SJCRH30 (cell line): ENCODE data around the gene JTB. TPM values are rescaled to one million over a fixed set of nuclear protein-coding genes. Genes with fewer than 3 reads are reported as not detected.

Source experiments
- DNase-seq, 2 experiments: peaks; one replicate each; pipeline ENCODE4 v3.0.0-alpha.2; 2015 to 2020
- H3K27ac ChIP-seq: fragments of 250-450 bp; sonication (Bioruptor Pico); 2 replicates; pipeline ENCODE4 v1.5.1; 2020; ENCODE audit warnings: mild to moderate bottlenecking, moderate library complexity
- H3K27me3 ChIP-seq: fragments of 250-450 bp; sonication (Bioruptor Pico); 2 replicates; pipeline ENCODE4 v1.5.1; 2020; ENCODE audit warnings: mild to moderate bottlenecking, moderate library complexity
- H3K36me3 ChIP-seq: fragments of 250-450 bp; sonication (Bioruptor Pico); 2 replicates; pipeline ENCODE4 v1.5.1; 2020; ENCODE audit warnings: mild to moderate bottlenecking, moderate library complexity
- H3K4me1 ChIP-seq: fragments of 250-450 bp; sonication (Bioruptor Pico); 2 replicates; pipeline ENCODE4 v1.5.1; 2020; ENCODE audit warnings: mild to moderate bottlenecking, moderate library complexity
- H3K4me3 ChIP-seq: fragments of 250-450 bp; sonication (Bioruptor Pico); 2 replicates; pipeline ENCODE4 v1.5.1; 2020; ENCODE audit warnings: mild to moderate bottlenecking, moderate library complexity
- H3K9me3 ChIP-seq: fragments of 250-450 bp; sonication (Bioruptor Pico); replicated peaks from 2 replicates; pipeline ENCODE4 v1.5.1; 2020; ENCODE audit warnings: mild to moderate bottlenecking, moderate library complexity
- total RNA-seq: library from RNA; depleted of rRNA; stranded (reverse); fragments of >200 nt; shearing (Covaris generic); gene quantifications from 2 replicates; pipeline ENCODE4 v1.2.3, GENCODE V29; 2014

The JTB gene
- total RNA-seq, 1 experiment from 2014 or later = 97.9 TPM

DNA sequence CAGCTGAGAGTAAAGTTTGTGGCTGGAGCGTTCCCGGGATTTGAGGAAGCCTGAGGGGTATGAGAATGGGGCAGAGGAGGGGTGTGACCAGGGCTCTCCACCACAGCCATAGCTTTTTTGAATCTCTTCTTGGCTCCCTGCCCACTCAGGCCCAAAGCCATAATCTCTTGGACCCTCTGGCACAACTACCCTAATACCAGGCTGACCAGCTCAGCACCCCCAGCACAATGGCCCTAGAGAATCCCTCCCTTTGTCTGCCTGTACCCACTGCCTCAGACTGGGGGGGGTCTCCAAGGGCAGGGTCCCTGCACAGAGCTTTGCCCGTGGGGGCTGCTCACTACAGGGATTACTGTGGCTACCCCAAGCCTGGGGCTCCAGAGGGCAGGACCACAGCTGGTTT lies 38.5 kb downstream of the JTB start:
- Histone ChIP-seq H3K4me3 (no peak overlapping the region), H3K36me3 (peaks cover 16% of the 10 kb centered on the region), H3K4me1 (no peaks in the 10 kb centered on the region), H3K27me3 (no peaks in the 10 kb centered on the region), H3K9me3 (no peaks in the 10 kb centered on the region), H3K27ac (no peak overlapping the region)
- peak in 1 of 2 experiments; percentile 28 for DNase-seq

DNA sequence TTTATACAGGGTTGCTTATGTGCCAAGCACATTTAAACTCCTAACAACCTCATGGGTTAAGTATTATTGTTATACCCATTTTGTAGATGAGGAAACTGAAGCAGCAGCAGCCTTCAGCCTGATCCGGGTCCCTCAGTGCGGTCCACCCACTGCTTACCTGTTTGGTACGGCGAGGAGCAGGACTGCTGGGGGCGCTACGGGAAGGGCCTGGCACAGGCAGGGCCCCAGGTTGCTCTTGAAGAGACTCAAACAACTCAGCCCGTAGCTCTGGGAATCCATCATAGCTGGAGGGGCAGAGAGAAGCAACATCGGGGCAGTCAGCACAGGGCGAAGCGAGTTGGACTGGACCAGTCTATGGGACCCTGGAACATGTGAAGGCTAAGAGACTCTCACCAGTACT lies 40.1 kb downstream of the JTB start:
- no peak for DNase-seq
- Histone ChIP-seq H3K4me3 (no peak overlapping the region), H3K36me3 (peaks cover 16% of the 10 kb centered on the region), H3K4me1 (no peaks in the 10 kb centered on the region), H3K27me3 (no peaks in the 10 kb centered on the region), H3K27ac (no peak overlapping the region), H3K9me3 (no peaks in the 10 kb centered on the region)

DNA sequence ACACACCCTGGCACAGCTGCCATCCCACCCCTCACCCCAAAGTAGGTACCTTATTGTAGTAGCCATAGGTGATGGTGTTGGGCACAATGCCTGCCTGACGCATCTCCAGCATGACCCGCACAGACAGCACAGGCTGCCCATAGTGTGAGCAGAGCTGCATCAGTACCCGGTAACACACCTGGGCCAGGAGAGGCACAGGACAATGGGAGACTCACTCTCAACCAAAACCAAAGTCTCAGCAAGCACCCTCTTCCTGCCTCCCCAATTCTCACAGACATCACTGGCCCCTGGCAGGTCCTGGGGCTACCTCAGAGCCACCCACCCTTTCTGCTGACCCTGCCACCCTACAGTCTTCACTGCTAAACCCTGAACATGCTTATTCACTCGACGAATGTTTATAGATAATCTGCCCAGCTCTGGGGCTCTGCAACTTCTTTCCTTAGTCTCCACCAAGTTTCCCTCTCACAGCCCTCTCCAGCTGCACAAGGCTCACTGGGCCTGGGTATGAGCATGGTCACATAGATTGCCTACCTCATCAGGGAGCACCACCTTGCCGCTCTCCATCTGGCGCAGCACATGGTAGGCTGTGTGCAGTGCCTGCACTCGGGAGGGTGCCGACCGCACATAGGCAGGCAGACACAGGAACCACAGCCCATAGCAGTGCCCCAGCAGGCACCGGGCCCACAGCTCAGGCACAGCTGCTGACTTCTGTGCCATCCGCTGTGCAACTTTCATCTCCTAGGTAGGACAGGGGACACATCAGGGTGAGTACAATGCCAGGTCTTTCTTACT lies 41.3 kb downstream of the JTB start:
- H3K36me3 ChIP-seq = peaks cover 16% of the 10 kb centered on the region
- no peak overlapping the region for H3K4me3 ChIP-seq
- H3K9me3 ChIP-seq = no peaks in the 10 kb centered on the region
- no peak for DNase-seq
- H3K27ac ChIP-seq = no peak overlapping the region
- H3K27me3 ChIP-seq = no peaks in the 10 kb centered on the region
- no peaks in the 10 kb centered on the region for H3K4me1 ChIP-seq

DNA sequence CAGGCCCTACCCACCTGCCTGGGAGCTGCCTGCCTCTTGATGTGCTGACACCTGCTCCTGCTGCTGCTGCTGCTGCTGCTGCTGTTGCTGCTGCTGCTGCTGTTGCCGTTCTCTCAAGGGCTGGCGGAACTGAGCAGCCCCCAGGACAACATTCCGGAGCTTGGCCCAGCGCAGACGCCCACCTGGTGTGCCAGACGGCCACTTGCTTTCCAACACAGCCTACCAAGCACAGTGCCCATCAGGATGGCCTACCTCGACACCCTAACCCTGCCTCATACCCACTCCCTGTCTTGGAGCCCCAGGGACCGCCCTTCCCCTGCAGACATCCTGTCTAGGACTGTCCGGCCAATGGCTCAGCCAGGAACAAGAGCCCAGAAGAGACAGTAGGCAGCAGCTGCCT lies 42.7 kb downstream of the JTB start:
- peaks cover 16% of the 10 kb centered on the region for H3K36me3 ChIP-seq
- no peaks in the 10 kb centered on the region for H3K9me3 ChIP-seq
- DNase-seq = no peak

DNA sequence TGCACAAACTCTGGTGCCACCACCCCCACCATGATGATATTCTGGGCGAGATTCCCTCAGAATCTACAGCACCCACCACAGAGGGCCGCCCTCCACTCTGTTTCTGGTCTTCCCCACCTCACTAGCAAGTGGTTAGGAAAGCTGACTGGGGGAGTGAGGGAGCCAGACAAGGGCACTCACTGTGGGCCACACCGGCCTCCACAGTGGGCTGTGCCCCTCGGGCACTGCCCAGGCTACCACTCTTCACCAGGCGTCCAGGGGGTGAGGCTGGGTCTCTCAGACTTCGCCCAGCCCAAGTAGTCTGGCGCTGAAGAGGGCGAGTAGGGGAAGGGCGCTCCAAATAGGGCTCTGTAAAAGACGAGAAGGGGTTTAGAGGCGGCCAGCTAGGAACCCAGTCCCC lies 43.5 kb downstream of the JTB start:
- Histone ChIP-seq H3K4me3 (no peak overlapping the region), H3K36me3 (peaks cover 16% of the 10 kb centered on the region), H3K27me3 (no peaks in the 10 kb centered on the region), H3K4me1 (no peaks in the 10 kb centered on the region), H3K9me3 (no peaks in the 10 kb centered on the region), H3K27ac (no peak overlapping the region)
- DNase-seq = no peak

More for the DNA sequence above, 42.7 kb downstream of the JTB start:
- H3K4me3 ChIP-seq = no peak overlapping the region
- H3K27ac ChIP-seq = no peak overlapping the region
- H3K4me1 ChIP-seq = no peaks in the 10 kb centered on the region
- no peaks in the 10 kb centered on the region for H3K27me3 ChIP-seq

DNA sequence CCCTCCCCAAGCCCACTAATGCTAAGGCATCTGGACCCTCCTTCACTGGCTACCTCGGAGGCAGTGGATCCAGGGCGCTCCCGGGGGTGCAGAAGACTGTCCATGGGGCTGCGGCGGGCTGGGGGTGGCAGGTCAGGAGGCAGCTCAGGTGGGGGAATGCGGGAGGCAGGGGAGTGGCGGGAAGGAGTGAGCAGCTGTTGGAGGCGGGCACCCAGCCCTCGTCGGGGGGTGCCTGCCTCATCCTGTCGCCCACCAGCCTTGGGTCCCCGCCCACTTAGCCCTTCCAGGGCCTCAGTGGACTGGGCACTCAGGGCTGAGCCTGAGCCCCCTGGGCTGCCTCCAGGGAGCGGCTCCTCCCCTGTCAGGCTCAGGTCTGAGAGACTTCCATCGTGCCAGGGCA lies 44.0 kb downstream of the JTB start:
- Histone ChIP-seq H3K27ac (no peak overlapping the region), H3K4me3 (no peak overlapping the region), H3K4me1 (no peaks in the 10 kb centered on the region), H3K9me3 (no peaks in the 10 kb centered on the region), H3K27me3 (no peaks in the 10 kb centered on the region), H3K36me3 (peaks cover 16% of the 10 kb centered on the region)
- DNase-seq = no peak

DNA sequence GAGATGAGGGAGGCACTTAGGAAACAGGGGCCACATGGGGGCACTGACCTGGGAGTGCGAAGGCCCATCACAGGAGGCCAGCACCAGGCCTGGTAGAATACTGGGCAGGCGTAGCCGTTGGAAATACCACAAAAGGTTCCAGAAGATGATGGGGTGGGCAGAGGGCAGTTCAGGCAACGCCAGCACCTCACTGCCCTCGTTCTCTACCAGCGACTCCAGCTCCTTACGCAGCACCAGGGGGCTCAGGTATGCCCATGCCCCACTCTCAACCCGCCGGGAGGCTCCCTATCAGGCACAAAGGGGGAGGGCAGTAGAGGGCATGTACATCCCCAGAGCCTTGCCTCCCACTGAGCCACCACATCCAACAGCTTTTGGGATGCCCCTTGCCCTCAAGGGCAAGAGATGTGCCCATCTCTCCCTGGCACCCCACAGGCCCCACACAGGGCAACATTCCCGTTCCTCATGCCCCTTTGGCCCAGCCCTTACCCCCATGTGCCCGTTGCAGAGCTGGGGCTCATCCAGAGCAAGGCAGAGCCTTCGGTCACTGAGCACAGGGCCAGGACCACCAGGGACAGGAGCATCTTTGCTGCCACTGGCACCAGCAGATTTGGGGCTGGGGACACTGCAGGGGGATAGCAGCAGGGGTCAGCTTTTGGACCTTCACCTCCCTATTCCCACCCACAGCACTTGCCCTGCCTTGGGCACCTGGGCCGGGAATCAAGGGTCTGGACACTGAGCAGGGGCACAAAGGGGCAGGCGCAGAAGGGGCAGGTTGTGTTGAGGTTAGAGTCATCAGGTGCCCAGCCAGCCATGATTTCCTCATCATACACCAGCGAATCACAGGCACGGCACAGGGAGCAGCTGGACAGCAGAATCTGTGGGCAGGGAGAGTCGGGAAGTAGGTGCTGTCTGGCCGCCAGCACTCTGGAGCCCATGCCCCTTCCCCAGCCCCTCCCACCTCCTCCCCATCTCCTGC lies 45.0 kb downstream of the JTB start:
- Histone ChIP-seq H3K9me3 (no peaks in the 10 kb centered on the region), H3K4me1 (no peaks in the 10 kb centered on the region), H3K27ac (no peak overlapping the region), H3K36me3 (peaks cover 9% of the 10 kb centered on the region), H3K4me3 (no peak overlapping the region), H3K27me3 (no peaks in the 10 kb centered on the region)
- DNase-seq = no peak

DNA sequence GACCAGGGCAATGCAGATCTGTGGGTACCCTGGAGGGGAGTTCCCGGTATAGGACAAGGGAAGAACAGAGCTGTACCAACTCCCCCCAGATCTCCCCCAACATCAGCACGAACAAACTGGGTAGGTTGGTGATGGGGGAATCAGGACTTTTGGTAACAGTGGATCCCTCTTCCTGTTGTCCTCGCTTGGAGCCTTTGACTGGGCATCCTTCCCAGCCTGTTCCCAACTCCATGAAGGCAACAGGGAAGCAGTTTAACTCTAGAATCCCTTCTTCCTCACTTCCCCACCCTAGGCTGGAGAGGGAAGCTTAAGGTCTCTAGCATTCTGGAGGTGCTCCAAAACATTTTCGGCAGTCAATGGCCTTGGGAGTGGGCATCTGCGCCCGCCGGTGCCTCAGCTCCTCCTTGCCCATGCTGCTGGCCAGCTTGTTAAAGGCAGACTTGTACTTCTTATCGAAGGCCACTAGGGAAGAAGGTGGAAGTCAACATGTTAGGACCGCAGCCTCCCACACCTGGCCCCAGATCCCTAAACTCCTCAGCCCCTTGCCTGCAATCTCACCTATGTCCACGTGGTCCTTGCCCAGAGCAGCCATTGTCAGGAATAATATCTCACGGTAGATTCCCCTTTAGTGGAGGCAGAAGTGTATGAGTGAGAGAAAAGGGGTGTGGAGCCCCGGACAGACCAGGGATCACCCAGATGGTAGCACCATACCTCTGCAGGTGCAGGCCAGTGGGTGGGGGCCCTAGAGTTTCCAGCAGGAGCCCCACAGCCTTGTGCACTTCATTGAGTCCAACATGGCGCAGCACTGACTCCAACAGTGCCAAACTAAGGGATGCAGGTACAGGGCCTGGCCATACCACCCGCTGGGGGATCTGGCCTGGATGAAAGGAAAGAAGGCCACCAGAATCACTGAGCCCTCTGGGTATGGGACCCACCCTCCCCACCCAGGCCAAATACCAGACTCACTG lies 47.2 kb downstream of the JTB start:
- Histone ChIP-seq H3K27me3 (no peaks in the 10 kb centered on the region), H3K9me3 (no peaks in the 10 kb centered on the region), H3K4me1 (no peaks in the 10 kb centered on the region), H3K27ac (no peak overlapping the region), H3K36me3 (no peaks in the 10 kb centered on the region; the same call in 1 of the 2 replicates), H3K4me3 (no peak overlapping the region)
- no peak for DNase-seq

DNA sequence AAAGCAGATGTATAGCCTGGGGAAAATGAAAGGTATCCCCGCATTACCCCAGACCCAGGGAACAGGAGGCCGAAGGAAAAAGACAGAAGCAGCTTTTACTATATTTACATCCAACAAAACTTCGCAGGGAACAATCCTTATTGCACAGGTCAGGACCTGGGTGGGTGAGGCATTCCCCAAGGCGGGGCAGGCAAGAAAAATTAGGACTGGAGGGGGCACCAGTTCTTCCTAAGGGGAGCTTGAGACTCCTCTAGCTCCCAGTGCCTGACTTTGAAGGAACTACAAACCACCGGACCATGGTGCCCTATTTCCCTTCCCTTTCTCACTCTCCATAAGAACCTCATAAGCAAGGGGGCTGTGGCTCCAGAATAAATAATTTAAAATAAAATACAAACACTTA lies 48.0 kb downstream of the JTB start:
- H3K27me3 ChIP-seq = no peaks in the 10 kb centered on the region
- H3K4me1 ChIP-seq = no peaks in the 10 kb centered on the region
- no peak overlapping the region for H3K4me3 ChIP-seq
- H3K27ac ChIP-seq = no peak overlapping the region
- H3K9me3 ChIP-seq = no peaks in the 10 kb centered on the region
- no peaks in the 10 kb centered on the region; the same call in 1 of the 2 replicates for H3K36me3 ChIP-seq
- no peak for DNase-seq

DNA sequence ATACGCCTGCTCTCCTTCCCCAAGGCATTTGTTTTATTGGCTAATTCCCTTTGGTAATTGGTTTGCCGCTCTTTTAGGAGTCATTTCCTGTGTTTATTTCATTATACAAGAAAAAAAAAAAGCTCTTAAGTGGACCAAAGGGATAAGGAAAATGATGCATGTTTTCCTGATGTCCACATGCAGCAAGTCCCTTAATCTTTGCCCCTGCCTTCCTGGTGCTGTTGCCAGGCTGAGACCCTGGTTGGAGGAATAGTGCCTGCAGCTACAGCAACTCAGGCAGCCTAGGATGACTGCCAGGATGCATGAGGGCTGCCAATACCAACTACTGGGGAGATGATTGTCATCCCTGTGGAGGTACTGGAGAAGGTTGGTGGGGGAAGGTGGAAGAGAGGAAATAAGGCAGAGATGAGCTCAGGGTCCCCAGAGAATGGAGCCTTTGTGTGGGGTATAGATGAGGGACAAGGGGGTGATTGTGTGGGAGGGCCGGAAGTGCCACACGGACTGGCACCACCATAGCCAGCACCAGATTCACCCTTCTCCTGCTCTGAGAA lies 48.6 kb downstream of the JTB start:
- no peak for DNase-seq

DNA sequence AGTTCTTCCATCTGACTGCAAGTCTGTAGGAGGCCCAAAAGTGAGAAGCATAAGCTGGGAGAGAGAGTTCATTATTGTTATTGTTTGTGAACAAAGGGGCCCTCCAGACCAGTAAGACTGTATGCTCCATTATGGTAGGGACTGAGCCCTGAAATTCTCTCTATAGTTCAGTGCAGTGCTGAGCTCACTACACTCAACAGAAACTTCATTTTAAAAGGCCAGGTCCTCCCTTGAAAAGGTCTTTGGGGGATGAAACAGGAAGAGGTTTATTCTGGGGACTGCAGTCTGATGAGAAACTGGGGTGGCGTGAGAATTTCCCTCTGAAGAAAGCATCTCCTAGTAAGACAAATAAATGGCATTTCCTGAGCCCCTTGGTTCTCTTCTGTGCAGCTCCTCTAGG lies 49.2 kb downstream of the JTB start:
- no peak for DNase-seq
- Histone ChIP-seq H3K4me3 (no peak overlapping the region), H3K9me3 (no peaks in the 10 kb centered on the region), H3K36me3 (no peaks in the 10 kb centered on the region; the same call in 1 of the 2 replicates), H3K4me1 (peaks cover 2% of the 10 kb centered on the region; the same call in 1 of the 2 replicates), H3K27me3 (no peaks in the 10 kb centered on the region), H3K27ac (no peak overlapping the region)

More for the DNA sequence above, 48.6 kb downstream of the JTB start:
- Histone ChIP-seq H3K4me3 (no peak overlapping the region), H3K36me3 (no peaks in the 10 kb centered on the region; the same call in 1 of the 2 replicates), H3K27ac (no peak overlapping the region), H3K9me3 (no peaks in the 10 kb centered on the region), H3K4me1 (peaks cover under 1% of the 10 kb centered on the region; the same call in 1 of the 2 replicates), H3K27me3 (no peaks in the 10 kb centered on the region)

DNA sequence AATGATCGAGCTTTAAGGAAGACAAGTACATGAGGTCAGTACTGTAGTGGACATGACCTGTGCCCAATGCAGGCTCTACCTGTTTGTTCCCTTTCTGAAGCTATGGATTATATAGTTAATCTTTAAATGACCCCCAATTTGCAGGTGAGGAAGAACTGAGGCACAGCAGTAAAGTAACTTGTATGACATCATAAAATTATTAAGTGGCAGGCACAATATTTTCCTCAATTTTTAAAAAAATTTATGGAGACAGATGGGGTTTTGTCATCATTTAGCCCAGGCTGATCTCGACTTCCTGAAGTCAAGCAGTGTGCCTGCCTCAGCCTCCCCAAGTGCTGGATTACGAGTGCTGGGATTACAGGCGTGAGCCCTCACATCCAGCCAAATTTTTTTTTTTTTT lies 51.1 kb downstream of the JTB start:
- Histone ChIP-seq H3K9me3 (no peaks in the 10 kb centered on the region), H3K27me3 (no peaks in the 10 kb centered on the region), H3K36me3 (no peaks in the 10 kb centered on the region), H3K27ac (no peak overlapping the region), H3K4me3 (no peak overlapping the region), H3K4me1 (peaks cover 2% of the 10 kb centered on the region; the same call in 1 of the 2 replicates)
- no peak for DNase-seq
